HepG2 (cell line): ENCODE data around the gene RRP12. TPM values are rescaled to one million over a fixed set of nuclear protein-coding genes. Genes with fewer than 3 reads are reported as not detected.

Experiments
- BRCA1 ChIP-seq: sonication (generic); formaldehyde crosslinking; IDR thresholded peaks from 2 replicates; pipeline ENCODE4 v1.4.0; 2020; ENCODE audit warnings: missing genetic modification reagents
- EHMT2 ChIP-seq: fragments of 200-600 bp; sonication (generic); IDR thresholded peaks from 2 replicates; pipeline ENCODE4 v1.7.0; 2017; ENCODE audit warnings: antibody characterized with exemption, low read depth, low read length, borderline replicate concordance
- FOXA1 ChIP-seq, 2 experiments: fragments of 450-650 bp in 1 of 2; sonication (generic) in 1 of 2; formaldehyde crosslinking in 1 of 2; IDR thresholded peaks; 2 replicates each; pipeline versions ENCODE4 v1.4.0 to v1.6.1; 2016 to 2020; ENCODE audit warnings: missing genetic modification reagents in 1 of 2
- HOXA9 ChIP-seq: sonication (generic); formaldehyde crosslinking; IDR thresholded peaks from 2 replicates; pipeline ENCODE4 v1.8.1; 2022; ENCODE audit warnings: missing genetic modification reagents, mild to moderate bottlenecking, moderate library complexity, borderline replicate concordance
- KDM4B ChIP-seq: sonication (generic); formaldehyde crosslinking; IDR thresholded peaks from 2 replicates; pipeline ENCODE4 v1.4.0; 2020; ENCODE audit warnings: missing genetic modification reagents
- TBP ChIP-seq: sonication (generic); formaldehyde crosslinking; IDR thresholded peaks from 2 replicates; pipeline ENCODE4 v1.5.0; 2020; ENCODE audit warnings: missing genetic modification reagents
- ZBED4 ChIP-seq: sonication (generic); formaldehyde crosslinking; IDR thresholded peaks from 2 replicates; pipeline ENCODE4 v1.4.0; 2020; ENCODE audit warnings: missing genetic modification reagents, borderline replicate concordance
- ZNF24 ChIP-seq: fragments of 450-650 bp; IDR thresholded peaks from 2 replicates; pipeline ENCODE4 v1.6.1; 2017; ENCODE audit warnings: antibody characterized with exemption, mild to moderate bottlenecking
- ZNF713 ChIP-seq: sonication (generic); formaldehyde crosslinking; IDR thresholded peaks from 2 replicates; pipeline ENCODE4 v1.4.0; 2020; ENCODE audit warnings: mild to moderate bottlenecking, missing genetic modification reagents
- ZNF788 ChIP-seq: sonication (generic); formaldehyde crosslinking; IDR thresholded peaks from 2 replicates; pipeline ENCODE4 v1.5.0; 2020; ENCODE audit warnings: mild to moderate bottlenecking, missing genetic modification reagents, borderline replicate concordance
- ZSCAN22 ChIP-seq: sonication (generic); formaldehyde crosslinking; IDR thresholded peaks from 2 replicates; pipeline ENCODE4 v1.4.0; 2020; ENCODE audit warnings: mild to moderate bottlenecking, missing genetic modification reagents
- polyA plus RNA-seq, 8 experiments: library from polyadenylated mRNA; depleted of rRNA in 3 of 8; stranded (reverse) in 7 of 8; unstranded in 1 of 8; fragments of >200 nt; fragmentation: Illumina TruSeq in 4 of 8; extraction: Trizol in 4 of 8; gene quantifications; 2 replicates each; pipeline versions ENCODE4 v1.2.1 to v1.2.3, GENCODE V29; 2011 to 2016; ENCODE audit warnings: low read depth in 4 of 8, missing spikeins in 1 of 8, mixed read lengths in 1 of 8; ENCODE audit not compliant: insufficient read depth in 1 of 8
- total RNA-seq, 5 experiments: library from RNA; depleted of rRNA; stranded (reverse); fragments of >200 nt; fragmentation: Illumina TruSeq; extraction: Trizol; gene quantifications; 2 replicates each; pipeline ENCODE4 v1.2.3, GENCODE V29; 2016; ENCODE audit warnings: low read depth in 1 of 5
- TF ChIP-seq, protein P1 (sequence below): sonication (generic); formaldehyde crosslinking; IDR thresholded peaks from 2 replicates; pipeline ENCODE4 v1.8.0; 2022; ENCODE audit warnings: missing genetic modification reagents, mild to moderate bottlenecking, moderate library complexity, borderline replicate concordance
- TF ChIP-seq, protein P2 (sequence below): sonication (generic); formaldehyde crosslinking; IDR thresholded peaks from 2 replicates; pipeline ENCODE4 v1.4.0; 2020; ENCODE audit warnings: missing genetic modification reagents, borderline replicate concordance
- TF ChIP-seq, protein P3 (sequence below): sonication (generic); formaldehyde crosslinking; IDR thresholded peaks from 2 replicates; pipeline ENCODE4 v1.5.0; 2020; ENCODE audit warnings: missing genetic modification reagents

RRP12 gene
- total and polyA plus RNA-seq, 2 of the 13 experiments (the other 11 are each of a cell fraction or from before 2014, with no cell fraction given): 13.2 to 39.4 TPM

DNA sequence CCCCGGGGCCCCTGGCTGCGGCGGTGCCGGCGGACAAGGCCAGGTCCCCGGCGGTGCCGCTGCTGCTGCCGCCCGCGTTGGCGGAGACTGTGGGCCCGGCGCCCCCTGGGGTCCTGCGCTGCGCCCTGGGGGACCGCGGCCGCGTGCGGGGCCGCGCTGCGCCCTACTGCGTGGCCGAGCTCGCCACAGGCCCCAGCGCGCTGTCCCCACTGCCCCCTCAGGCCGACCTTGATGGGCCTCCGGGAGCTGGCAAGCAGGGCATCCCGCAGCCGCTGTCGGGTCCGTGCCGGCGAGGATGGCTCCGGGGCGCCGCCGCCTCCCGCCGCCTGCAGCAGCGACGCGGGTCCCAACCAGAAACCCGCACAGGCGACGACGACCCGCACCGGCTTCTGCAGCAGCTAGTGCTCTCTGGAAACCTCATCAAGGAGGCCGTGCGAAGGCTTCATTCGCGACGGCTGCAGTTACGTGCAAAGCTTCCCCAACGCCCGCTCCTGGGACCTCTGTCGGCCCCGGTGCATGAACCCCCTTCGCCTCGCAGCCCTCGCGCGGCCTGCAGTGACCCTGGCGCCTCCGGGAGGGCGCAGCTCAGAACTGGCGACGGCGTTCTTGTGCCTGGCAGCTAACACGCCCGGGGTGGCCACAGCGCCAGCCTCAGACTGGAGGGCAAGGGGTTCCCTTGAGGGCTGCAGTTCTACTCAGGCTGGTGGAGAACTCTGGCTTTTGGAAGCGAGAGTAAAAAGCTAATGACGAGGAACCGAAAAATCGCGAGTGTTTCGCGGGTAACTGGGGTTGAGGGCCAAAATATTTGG is 81.3 kb downstream of the RRP12 start (continued):
- TF ChIP-seq, protein P1, sequence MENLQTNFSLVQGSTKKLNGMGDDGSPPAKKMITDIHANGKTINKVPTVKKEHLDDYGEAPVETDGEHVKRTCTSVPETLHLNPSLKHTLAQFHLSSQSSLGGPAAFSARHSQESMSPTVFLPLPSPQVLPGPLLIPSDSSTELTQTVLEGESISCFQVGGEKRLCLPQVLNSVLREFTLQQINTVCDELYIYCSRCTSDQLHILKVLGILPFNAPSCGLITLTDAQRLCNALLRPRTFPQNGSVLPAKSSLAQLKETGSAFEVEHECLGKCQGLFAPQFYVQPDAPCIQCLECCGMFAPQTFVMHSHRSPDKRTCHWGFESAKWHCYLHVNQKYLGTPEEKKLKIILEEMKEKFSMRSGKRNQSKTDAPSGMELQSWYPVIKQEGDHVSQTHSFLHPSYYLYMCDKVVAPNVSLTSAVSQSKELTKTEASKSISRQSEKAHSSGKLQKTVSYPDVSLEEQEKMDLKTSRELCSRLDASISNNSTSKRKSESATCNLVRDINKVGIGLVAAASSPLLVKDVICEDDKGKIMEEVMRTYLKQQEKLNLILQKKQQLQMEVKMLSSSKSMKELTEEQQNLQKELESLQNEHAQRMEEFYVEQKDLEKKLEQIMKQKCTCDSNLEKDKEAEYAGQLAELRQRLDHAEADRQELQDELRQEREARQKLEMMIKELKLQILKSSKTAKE (CRISPR knock-in tag): no peak
- no peak for TF ChIP-seq TBP
- no peak for TF ChIP-seq ZSCAN22 (CRISPR knock-in tag)
- no peak for TF ChIP-seq ZNF788 (CRISPR knock-in tag)
- no peak for TF ChIP-seq ZBED4
- TF ChIP-seq, protein P2, sequence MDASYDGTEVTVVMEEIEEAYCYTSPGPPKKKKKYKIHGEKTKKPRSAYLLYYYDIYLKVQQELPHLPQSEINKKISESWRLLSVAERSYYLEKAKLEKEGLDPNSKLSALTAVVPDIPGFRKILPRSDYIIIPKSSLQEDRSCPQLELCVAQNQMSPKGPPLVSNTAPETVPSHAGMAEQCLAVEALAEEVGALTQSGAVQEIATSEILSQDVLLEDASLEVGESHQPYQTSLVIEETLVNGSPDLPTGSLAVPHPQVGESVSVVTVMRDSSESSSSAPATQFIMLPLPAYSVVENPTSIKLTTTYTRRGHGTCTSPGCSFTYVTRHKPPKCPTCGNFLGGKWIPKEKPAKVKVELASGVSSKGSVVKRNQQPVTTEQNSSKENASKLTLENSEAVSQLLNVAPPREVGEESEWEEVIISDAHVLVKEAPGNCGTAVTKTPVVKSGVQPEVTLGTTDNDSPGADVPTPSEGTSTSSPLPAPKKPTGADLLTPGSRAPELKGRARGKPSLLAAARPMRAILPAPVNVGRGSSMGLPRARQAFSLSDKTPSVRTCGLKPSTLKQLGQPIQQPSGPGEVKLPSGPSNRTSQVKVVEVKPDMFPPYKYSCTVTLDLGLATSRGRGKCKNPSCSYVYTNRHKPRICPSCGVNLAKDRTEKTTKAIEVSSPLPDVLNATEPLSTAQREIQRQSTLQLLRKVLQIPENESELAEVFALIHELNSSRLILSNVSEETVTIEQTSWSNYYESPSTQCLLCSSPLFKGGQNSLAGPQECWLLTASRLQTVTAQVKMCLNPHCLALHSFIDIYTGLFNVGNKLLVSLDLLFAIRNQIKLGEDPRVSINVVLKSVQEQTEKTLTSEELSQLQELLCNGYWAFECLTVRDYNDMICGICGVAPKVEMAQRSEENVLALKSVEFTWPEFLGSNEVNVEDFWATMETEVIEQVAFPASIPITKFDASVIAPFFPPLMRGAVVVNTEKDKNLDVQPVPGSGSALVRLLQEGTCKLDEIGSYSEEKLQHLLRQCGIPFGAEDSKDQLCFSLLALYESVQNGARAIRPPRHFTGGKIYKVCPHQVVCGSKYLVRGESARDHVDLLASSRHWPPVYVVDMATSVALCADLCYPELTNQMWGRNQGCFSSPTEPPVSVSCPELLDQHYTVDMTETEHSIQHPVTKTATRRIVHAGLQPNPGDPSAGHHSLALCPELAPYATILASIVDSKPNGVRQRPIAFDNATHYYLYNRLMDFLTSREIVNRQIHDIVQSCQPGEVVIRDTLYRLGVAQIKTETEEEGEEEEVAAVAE (CRISPR knock-in tag): no peak
- TF ChIP-seq KDM4B (CRISPR knock-in tag): no peak
- TF ChIP-seq FOXA1 (IDR thresholded peaks at IDR 0.05): no peak
- TF ChIP-seq FOXA1 (CRISPR knock-in tag; IDR thresholded peaks at IDR 0.05): no peak
- TF ChIP-seq ZNF713 (CRISPR knock-in tag): no peak
- no peak for TF ChIP-seq HOXA9
- TF ChIP-seq ZNF24: no peak
- no peak for TF ChIP-seq BRCA1 (CRISPR knock-in tag)
- TF ChIP-seq, protein P3, sequence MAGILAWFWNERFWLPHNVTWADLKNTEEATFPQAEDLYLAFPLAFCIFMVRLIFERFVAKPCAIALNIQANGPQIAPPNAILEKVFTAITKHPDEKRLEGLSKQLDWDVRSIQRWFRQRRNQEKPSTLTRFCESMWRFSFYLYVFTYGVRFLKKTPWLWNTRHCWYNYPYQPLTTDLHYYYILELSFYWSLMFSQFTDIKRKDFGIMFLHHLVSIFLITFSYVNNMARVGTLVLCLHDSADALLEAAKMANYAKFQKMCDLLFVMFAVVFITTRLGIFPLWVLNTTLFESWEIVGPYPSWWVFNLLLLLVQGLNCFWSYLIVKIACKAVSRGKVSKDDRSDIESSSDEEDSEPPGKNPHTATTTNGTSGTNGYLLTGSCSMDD (CRISPR knock-in tag): no peak
- no peak for TF ChIP-seq EHMT2
